ENCODE data around the gene STPG1.

Gene STPG1

GRCh38 chr1:24435782-24436365 is 22.3 kb upstream of the STPG1 start:
- H3K4me3 ChIP-seq (ENCODE audit: low read depth, low read length): no peak overlapping the region
- DNase-seq (ENCODE audit: low read depth): no peak

DNA sequence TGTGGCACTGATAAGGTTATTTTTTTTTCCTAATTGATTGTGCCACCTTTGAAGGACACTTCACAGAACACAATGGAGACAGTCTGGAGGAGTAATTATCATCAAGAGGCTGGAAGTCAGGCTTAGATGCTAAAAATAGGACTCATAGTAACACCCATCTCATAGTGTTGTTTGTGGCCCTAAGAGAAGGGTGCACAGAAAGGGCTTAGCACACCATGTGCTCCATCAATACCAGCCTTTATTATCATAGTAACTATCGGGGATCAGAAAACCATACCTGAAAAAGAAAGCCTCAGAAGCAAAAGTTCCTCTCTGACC is 13.9 kb upstream of the STPG1 start:
- no peak for DNase-seq (ENCODE audit: low read depth)
- H3K4me3 ChIP-seq (ENCODE audit: low read depth, low read length): no peak overlapping the region

DNA sequence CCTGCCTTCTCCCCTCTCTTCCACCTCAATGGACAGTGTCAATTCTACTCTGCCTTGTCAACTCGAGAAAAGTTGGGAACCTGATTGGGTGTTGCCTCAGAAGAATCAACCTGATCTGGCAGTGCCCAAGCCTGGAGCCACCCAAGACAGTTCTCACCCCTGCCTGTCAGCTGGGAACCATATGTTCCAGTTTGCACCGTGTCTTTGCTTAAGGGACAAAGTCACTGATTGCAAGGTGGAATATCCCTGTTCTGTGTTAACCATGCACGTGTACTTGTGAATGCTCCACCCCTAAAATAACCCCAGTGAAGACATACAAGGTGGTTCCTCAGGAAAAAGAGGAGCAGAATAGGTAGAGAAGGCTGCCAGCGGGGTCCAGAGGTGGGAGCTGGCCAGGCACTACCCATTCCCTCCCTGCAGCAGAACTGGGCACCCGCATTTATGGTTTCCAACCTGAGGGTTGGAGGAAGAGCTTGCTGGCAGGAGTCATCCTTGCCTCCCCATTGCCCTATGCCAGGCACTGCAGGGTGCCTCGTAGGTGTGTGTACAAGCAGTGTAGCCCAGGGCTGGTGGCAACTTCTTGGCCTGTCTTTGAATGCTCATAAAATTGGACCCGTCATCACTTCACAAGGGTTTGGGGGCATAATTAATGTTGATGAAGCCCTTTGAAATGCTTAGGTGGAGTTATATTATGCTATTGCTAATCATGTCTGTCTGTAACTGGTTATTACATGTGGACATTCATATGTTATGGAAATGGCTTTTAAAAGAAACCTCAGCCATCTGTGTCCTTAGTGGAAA is 13.4 kb upstream of the STPG1 start:
- no peak overlapping the region for H3K4me3 ChIP-seq (ENCODE audit: low read depth, low read length)
- DNase-seq (ENCODE audit: low read depth): no peak

GRCh38 chr1:24425922-24426321 is 12.3 kb upstream of the STPG1 start:
- no peak for DNase-seq (ENCODE audit: low read depth)
- no peak overlapping the region for H3K4me3 ChIP-seq (ENCODE audit: low read depth, low read length)

- DNase-seq (ENCODE audit: low read depth): no peak
- no peak overlapping the region for H3K4me3 ChIP-seq (ENCODE audit: low read depth, low read length)
Observed at GRCh38 chr1:24425441-24425840, 11.9 kb upstream of the STPG1 start.

DNA sequence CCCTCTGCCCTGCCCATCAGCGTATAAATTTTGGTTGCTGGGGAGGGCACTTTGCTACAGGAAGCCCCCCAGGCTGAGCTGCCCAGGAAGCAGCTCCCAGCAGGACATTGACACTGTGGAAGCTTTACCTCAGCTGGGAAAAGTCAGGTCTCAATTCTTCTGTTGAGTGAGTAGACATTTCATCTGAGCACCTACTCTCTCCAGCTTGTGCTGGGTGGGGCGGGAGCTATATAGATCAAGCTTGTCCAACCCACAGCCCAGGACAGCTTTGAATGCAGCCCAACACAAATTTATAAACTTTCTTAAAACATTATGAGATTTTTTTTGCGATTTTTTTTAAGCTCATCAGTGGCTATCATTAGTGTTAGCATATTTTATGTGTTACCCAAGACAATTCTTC is 11.4 kb upstream of the STPG1 start:
- H3K4me3 ChIP-seq (ENCODE audit: low read depth, low read length): no peak overlapping the region
- no peak for DNase-seq (ENCODE audit: low read depth)

DNA sequence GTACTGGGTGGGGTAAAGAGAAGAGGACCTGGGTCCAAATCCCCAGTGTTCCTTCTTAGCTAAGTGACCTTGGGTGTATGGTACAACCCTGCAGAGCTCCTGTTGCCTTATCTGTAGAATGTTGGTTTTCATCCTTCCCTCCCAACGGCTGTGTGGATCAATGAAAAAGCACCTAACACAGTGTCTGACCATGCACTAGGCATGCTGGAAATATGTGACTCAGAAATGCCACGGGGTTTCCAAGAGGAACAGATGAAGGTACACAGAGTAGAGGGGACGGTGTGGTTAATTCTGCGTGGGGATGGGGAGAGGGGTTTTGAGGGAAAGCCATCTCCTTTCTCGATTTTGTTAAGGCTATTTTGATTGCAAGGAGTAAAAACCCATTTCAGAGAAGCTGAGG is 10.6 kb upstream of the STPG1 start:
- DNase-seq (ENCODE audit: low read depth): no peak
- no peak overlapping the region for H3K4me3 ChIP-seq (ENCODE audit: low read depth, low read length)

GRCh38 chr1:24421502-24421901 is 7.9 kb upstream of the STPG1 start:
- H3K4me3 ChIP-seq (ENCODE audit: low read depth, low read length): no peak overlapping the region
- DNase-seq (ENCODE audit: low read depth): no peak

DNA sequence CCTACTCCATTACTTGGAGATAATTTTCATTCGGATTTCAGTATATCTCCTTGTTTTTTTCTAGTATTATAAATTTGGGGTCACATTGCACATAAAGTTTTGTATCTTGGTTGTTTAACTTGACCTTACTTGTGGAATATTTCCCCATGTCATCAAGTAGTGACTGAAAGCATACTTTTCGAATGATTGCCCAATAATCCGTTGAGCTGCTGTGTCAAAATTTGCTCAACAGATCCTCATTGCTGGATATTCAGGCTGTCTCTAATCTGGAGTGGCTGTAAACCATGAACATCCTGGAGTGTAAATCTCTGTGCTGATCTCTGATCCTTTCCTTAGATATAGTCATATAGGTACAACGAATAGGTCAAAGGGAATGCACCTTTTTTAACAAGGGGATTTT is 7.0 kb upstream of the STPG1 start:
- no peak for DNase-seq (ENCODE audit: low read depth)
- H3K4me3 ChIP-seq (ENCODE audit: low read depth, low read length): no peak overlapping the region

DNA sequence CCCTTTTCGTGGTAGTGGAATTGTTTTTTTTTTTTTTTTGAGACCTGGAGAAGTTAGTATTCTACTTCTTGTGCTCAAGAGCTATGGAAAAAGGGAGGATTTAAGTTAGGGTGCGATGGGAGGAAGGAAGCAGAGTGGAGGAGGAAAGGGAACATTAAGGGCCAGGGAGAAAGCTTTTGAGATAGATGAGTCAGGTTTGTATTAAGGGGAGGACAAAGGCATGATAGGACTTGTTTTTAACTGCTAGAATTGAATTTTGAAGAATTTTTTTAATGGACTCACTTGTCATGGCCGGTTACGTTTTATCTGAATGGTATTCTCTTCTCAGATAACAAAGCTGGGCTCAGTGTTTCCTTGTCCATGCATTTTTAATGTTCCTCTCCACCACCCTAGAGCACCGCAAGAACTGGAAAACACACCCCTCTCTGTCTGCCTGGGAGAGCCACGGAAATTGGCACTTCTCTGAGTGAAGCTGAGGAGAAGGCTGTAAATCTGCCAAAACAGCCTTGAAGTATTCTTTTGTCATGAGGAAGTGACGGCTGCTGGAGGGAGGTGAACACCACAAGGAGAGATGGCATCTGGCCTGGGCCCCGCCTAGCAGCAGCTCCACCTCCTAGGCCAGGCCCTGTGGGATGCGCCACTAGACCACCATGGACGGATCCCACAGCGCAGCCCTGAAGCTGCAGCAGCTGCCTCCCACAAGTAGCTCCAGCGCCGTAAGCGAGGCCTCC is 5.5 kb upstream of the STPG1 start:
- DNase-seq (ENCODE audit: low read depth): no peak
- H3K4me3 ChIP-seq (ENCODE audit: low read depth, low read length): no peak overlapping the region

DNA sequence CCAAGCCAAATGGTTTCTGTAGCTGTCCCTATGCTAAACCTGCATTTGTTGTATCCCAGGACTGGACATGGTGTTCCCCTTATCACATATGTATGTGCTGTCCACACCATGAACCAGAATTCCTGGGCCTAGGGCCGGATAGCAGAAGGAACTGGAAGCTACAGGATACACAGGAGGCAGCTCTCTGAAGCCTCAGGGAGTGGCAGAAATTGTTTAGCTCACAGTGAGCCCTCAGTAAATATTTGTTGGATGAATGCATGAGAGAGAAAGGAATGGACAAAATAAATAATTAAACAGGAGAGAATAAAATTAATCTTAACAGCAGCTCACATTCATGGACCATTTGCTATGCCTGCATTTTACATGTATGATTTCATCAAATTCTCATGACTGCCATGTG is 4.1 kb upstream of the STPG1 start:
- H3K4me3 ChIP-seq (ENCODE audit: low read depth, low read length): no peak overlapping the region
- DNase-seq (ENCODE audit: low read depth): no peak

DNA sequence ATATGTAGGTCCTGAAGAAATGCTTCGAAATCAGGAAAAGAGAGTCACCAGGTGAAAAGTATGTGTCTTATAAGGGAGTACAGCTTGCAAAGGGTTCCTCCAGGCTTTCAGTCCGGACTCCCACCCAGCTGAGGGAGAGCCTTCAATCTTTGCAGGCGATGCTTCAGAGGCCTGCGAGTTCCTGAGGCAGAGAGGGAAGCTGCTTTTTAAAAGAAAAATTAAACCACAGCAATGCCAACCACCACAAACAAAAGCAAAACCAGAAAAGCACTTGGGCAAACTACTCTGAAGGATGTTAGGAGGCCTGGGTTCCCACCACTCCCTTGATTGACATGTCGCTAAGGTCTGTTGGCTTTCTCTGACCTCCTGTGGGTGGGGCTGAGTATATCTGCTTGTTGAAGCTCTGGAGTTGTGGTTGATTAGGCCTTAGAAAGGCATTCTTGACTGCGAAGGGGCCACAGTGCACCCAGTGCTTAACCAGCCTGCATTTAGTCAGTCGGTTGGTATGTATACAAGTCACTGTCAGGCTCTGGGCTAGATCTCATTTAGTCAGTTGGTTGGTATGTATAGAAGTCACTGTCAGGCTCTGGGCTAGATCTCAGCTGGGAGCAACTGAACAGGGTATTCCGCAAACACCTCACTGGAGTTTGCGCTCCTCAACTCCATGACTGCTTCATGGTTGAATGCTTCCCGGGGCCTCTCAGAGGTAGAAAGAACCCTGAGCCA is 3.2 kb upstream of the STPG1 start:
- peak overlapping the region; percentile 83 for H3K4me3 ChIP-seq (ENCODE audit: low read depth, low read length)
- DNase-seq (ENCODE audit: low read depth): peak; percentile 91

- peak overlapping the region; percentile 83 for H3K4me3 ChIP-seq (ENCODE audit: low read depth, low read length)
- DNase-seq (ENCODE audit: low read depth): no peak
Observed at GRCh38 chr1:24415910-24416665, 2.5 kb upstream of the STPG1 start.

DNA sequence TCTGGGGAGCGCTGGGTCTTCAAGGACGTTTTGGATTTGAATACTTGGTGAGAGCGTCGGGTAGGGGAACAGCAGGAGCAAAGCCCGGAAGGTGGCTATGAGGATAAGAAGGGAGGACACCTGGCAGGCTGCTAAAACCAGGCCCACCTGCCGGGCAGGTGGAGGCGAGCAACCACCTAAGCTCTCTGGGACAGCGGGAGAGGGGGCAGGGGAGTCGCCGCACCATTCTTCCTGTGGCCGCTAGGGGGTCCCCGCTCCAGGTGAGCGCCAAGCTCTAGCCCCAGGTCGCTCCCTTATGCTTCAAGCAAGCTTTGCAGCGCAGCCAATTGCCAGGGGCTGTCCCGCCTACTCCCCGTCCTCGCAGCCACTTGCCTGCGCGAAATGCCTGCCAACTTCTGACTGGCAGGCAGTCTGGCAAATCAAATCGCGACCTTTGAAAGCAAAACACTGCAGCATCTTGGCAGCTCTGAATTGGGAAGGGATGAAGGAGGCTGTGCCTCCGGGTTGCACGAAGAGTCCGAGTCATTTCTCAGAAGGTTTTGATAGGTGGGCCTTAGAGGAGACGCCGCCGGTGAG is 1.8 kb upstream of the STPG1 start, which contains the start of gene NIPAL3:
NIPAL3 (plus strand) TSS at position 469 of the 576 bp plus-strand sequence. CDS start 3,746 bp downstream, outside the sequence.
- peak; percentile 97 for DNase-seq (ENCODE audit: low read depth)
- peak within 1 kb of the TSS; percentile 83 for H3K4me3 ChIP-seq (ENCODE audit: low read depth, low read length)

DNA sequence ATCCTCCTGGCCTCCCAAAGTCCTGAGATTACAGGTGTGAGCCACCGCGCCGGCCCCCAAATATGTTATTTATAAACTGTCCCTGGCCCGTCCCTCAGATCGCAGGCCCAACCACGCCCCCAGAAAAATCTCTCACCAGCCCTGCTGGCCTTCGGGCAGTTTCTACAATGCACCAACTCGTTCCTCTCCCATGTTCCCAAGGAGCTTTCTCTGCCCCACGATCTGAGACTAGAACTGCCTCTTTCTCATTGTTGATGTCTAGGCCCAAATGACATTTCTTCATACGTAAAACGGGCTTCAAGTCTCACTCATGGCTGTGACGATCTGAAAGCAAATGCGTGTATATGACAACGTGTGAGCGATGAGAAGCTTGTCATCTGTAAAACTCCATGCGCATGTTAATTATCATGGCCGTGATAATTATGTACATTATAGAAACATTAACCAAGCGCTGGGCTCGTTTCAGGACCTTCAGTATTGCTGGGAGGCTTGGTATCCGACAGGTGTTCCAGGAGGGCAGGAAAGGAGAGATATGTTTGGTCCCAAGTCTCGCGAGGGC is 1.3 kb upstream of the STPG1 start:
- H3K4me3 ChIP-seq (ENCODE audit: low read depth, low read length): no peak overlapping the region
- no peak for DNase-seq (ENCODE audit: low read depth)

- DNase-seq (ENCODE audit: low read depth): no peak
- H3K4me3 ChIP-seq (ENCODE audit: low read depth, low read length): no peak overlapping the region
Observed at GRCh38 chr1:24412408-24412807, 1.2 kb downstream of the STPG1 start.

DNA sequence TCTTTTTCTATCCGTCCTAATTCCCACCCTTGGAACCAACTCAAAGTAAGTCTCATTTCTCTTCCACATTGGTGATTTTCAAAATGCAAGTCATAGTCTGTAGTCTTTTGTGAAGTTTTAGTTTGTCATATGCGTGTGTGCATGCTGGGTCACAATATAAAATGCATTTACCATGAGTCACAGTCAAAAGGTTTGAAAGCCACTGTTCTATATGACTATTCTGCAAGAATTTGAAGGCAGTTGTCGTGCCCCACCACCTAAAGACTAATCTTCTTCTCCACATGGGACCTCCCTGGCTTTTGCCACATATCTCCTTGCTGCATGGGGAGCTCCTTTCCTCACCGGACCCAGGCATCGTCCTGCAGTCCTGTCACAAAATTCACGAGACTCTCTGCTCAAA is 1.6 kb downstream of the STPG1 start:
- no peak for DNase-seq (ENCODE audit: low read depth)
- H3K4me3 ChIP-seq (ENCODE audit: low read depth, low read length): no peak overlapping the region

DNA sequence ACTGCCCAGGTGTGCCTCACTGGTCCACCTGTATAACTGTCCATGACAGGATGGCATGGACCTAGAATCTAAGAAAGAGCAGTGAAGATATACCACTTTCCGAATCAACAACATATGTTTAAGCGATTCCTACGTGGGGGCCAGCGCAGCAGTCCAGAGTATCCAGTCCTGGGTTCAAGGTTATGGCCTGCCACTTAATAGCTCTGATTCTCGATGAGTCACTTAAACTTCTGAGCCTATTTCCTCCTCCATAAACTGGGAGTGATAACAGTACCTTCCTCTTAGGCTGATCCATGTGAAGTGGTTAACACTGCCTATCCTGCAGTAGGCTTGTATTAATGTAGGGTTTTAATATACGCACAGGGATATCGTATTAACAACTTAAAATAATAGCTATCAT is 2.8 kb downstream of the STPG1 start:
- no peak overlapping the region for H3K4me3 ChIP-seq (ENCODE audit: low read depth, low read length)
- DNase-seq (ENCODE audit: low read depth): no peak

DNA sequence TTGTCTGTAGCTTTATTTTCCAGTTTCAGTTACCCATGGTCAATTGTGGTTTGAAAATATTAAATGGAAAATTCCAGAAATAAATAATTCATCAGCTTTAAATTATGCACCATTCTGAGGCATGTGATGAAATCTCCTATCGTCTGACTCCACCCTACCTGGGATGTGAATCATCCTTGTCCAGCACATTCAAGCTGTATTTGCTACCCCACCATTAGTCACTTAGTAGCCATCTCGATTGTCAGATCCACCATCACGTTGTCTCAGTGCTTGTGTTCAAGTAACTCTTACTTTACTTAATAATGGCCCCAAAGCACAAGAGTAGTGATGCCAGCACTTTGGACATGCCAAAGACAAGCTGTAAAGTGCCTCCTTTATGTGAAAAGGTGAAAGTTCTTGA is 4.0 kb downstream of the STPG1 start:
- DNase-seq (ENCODE audit: low read depth): no peak
- no peak overlapping the region for H3K4me3 ChIP-seq (ENCODE audit: low read depth, low read length)

All from skeletal muscle cell (primary cell).